ENCODE data around the gene EIF4G3.

EIF4G3 gene

DNA sequence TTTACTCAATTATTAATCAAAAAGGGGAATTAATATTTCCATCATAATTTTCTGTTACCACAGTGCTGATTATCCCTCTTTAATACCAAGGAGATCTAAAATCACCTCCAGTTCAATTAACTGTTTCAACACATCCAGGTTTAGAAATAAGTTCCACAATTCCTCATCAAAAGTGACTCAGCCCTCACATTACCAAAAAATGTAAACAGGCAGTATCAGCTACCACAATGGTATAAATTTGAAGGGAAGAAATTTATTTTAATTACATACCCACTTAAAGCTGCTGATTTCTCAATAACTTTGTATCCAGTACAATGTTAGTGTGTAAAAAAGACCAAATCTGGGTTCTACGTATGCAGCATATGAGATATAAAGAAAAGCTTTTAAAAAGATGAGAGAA is 51.9 kb downstream of the EIF4G3 start:
- no peak overlapping the region for H2AFZ ChIP-seq (ENCODE audit: low read length)
- H3K27me3 ChIP-seq (ENCODE audit: insufficient read depth, low read length), result no peaks in the 10 kb centered on the region
- H3F3A ChIP-seq (ENCODE audit: insufficient read depth, low read length), result no peaks in the 10 kb centered on the region
- H3K4me1 ChIP-seq (ENCODE audit: insufficient read depth, low read length, severe bottlenecking), result no peaks in the 10 kb centered on the region
- no peaks in the 10 kb centered on the region for H4K20me1 ChIP-seq (ENCODE audit: insufficient read depth, low read length)
- H3K36me3 ChIP-seq (ENCODE audit: insufficient read depth, low read length), result peaks cover 50% of the 10 kb centered on the region
- H3K9me3 ChIP-seq (ENCODE audit: low read length), result no peaks in the 10 kb centered on the region
- TF ChIP-seq, protein P1, sequence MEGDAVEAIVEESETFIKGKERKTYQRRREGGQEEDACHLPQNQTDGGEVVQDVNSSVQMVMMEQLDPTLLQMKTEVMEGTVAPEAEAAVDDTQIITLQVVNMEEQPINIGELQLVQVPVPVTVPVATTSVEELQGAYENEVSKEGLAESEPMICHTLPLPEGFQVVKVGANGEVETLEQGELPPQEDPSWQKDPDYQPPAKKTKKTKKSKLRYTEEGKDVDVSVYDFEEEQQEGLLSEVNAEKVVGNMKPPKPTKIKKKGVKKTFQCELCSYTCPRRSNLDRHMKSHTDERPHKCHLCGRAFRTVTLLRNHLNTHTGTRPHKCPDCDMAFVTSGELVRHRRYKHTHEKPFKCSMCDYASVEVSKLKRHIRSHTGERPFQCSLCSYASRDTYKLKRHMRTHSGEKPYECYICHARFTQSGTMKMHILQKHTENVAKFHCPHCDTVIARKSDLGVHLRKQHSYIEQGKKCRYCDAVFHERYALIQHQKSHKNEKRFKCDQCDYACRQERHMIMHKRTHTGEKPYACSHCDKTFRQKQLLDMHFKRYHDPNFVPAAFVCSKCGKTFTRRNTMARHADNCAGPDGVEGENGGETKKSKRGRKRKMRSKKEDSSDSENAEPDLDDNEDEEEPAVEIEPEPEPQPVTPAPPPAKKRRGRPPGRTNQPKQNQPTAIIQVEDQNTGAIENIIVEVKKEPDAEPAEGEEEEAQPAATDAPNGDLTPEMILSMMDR (IDR thresholded peaks at IDR 0.05; ENCODE audit: low read length), result no peak
- no peak for TF ChIP-seq EZH2 (IDR thresholded peaks at IDR 0.05; ENCODE audit: borderline replicate concordance, low read length)
- no peak overlapping the region for H3K4me3 ChIP-seq (ENCODE audit: low read depth, low read length, poor library complexity, severe bottlenecking)
- no peak overlapping the region for H3K27ac ChIP-seq (ENCODE audit: low read depth, low read length, poor library complexity, severe bottlenecking)
- no peaks in the 10 kb centered on the region; the same call in 1 of the 2 replicates for H3K79me2 ChIP-seq (ENCODE audit: insufficient read depth, low read length)
- no peaks in the 10 kb centered on the region for H3K9me2 ChIP-seq (ENCODE audit: low read depth, low read length)
- no peak overlapping the region for H3K9ac ChIP-seq (ENCODE audit: low read length)
- no peak overlapping the region for H3K4me2 ChIP-seq (ENCODE audit: low read length)

DNA sequence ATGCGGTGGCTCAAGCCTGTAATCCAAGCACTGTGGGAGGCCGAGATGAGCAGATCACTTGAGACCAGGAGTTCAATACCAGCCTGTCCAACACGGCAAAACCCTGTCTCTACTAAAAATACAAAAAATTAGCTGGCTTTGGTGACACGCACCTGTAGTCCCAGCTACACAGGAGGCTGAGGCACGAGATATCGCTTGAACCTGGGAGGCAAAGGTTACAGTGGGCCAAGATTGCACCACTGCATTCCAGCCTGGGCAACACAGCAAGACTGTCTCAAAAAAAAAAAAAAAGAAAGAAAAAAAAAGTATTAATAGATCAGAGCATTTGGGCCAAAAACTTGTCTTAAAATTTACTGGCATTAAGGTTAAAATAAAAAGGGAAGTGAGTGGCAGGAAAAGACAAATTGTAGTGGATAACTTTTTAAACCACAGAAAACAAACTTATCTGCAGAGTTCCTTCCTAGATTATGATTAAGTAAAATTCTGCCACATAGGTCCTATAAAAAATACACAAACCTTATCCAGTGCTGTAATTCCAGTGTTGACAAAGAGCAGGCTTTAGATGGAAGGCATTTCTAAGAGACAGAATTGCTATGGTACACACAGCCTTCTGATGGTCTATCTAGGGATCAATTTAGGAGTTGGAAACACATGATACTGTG is 53.3 kb downstream of the EIF4G3 start:
- no peaks in the 10 kb centered on the region; the same call in none of the 2 replicates for H3K79me2 ChIP-seq (ENCODE audit: insufficient read depth, low read length)
- no peaks in the 10 kb centered on the region for H3K4me1 ChIP-seq (ENCODE audit: insufficient read depth, low read length, severe bottlenecking)
- no peak overlapping the region for H3K4me2 ChIP-seq (ENCODE audit: low read length)
- H3K27me3 ChIP-seq (ENCODE audit: insufficient read depth, low read length), result no peaks in the 10 kb centered on the region
- no peak overlapping the region for H2AFZ ChIP-seq (ENCODE audit: low read length)
- peaks cover 50% of the 10 kb centered on the region for H3K36me3 ChIP-seq (ENCODE audit: insufficient read depth, low read length)
- TF ChIP-seq, protein P1 (IDR thresholded peaks at IDR 0.05; ENCODE audit: low read length), result no peak
- TF ChIP-seq EZH2 (IDR thresholded peaks at IDR 0.05; ENCODE audit: borderline replicate concordance, low read length), result no peak
- no peaks in the 10 kb centered on the region for H3K9me3 ChIP-seq (ENCODE audit: low read length)
- H3K9ac ChIP-seq (ENCODE audit: low read length), result no peak overlapping the region
- H4K20me1 ChIP-seq (ENCODE audit: insufficient read depth, low read length), result no peaks in the 10 kb centered on the region
- no peak overlapping the region for H3K4me3 ChIP-seq (ENCODE audit: low read depth, low read length, poor library complexity, severe bottlenecking)
- no peak overlapping the region for H3K27ac ChIP-seq (ENCODE audit: low read depth, low read length, poor library complexity, severe bottlenecking)
- no peaks in the 10 kb centered on the region for H3K9me2 ChIP-seq (ENCODE audit: low read depth, low read length)
- no peaks in the 10 kb centered on the region for H3F3A ChIP-seq (ENCODE audit: insufficient read depth, low read length)

DNA sequence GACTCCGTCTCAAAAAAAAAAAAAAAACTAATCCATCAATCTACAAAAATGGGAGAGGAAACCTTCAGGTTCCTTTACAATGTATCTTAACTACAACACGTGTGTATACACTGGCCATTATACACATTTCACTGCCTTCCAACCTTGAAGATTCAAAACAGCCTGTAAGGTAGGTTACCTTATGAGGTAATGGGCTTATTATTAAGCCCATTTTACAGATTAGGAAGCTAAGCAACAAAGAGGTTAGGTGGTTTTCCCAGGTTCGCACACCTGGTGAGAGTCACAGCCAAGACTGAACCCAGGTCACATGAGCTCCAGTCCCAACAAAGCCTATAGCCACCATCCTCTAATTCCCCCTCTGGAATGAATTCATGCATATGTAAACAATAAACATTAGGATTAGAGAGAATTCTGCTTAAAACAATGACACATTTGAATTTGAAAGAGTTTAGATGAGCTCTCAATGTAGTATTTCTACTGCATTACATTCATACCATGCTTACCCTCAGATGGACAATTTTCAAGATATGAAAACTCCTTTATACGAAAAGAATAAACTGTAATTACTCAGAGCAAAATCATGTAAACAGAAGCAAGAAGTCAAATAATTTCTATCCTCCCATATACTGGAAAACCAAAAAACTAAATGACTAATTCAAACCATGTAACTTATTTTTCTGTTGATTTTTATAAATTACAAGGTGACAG is 54.8 kb downstream of the EIF4G3 start:
- H3K4me2 ChIP-seq (ENCODE audit: low read length), result no peak overlapping the region
- H3K4me1 ChIP-seq (ENCODE audit: insufficient read depth, low read length, severe bottlenecking), result no peaks in the 10 kb centered on the region
- no peaks in the 10 kb centered on the region for H3K27me3 ChIP-seq (ENCODE audit: insufficient read depth, low read length)
- H3K9me3 ChIP-seq (ENCODE audit: low read length), result no peaks in the 10 kb centered on the region
- no peak overlapping the region for H3K4me3 ChIP-seq (ENCODE audit: low read depth, low read length, poor library complexity, severe bottlenecking)
- no peaks in the 10 kb centered on the region; the same call in none of the 2 replicates for H3K79me2 ChIP-seq (ENCODE audit: insufficient read depth, low read length)
- H3K9me2 ChIP-seq (ENCODE audit: low read depth, low read length), result no peaks in the 10 kb centered on the region
- H3K9ac ChIP-seq (ENCODE audit: low read length), result no peak overlapping the region
- no peak for TF ChIP-seq EZH2 (IDR thresholded peaks at IDR 0.05; ENCODE audit: borderline replicate concordance, low read length)
- TF ChIP-seq, protein P1 (IDR thresholded peaks at IDR 0.05; ENCODE audit: low read length), result no peak
- H3K27ac ChIP-seq (ENCODE audit: low read depth, low read length, poor library complexity, severe bottlenecking), result no peak overlapping the region
- H3K36me3 ChIP-seq (ENCODE audit: insufficient read depth, low read length), result peaks cover 43% of the 10 kb centered on the region
- H2AFZ ChIP-seq (ENCODE audit: low read length), result no peak overlapping the region
- no peaks in the 10 kb centered on the region for H3F3A ChIP-seq (ENCODE audit: insufficient read depth, low read length)
- H4K20me1 ChIP-seq (ENCODE audit: insufficient read depth, low read length), result no peaks in the 10 kb centered on the region

Data from OCI-LY1 (cell line).